ENCODE results near the gene NXT1.

NXT1 gene

GRCh38 chr20:23379772-23380171 lies 29.2 kb downstream of the NXT1 start:
- no peak overlapping the region for H3K27ac ChIP-seq
- TF ChIP-seq CTCF (conservative IDR thresholded peaks at IDR 0.05), result no peak

GRCh38 chr20:23381876-23382275 lies 31.3 kb downstream of the NXT1 start:
- no peak overlapping the region for H3K27ac ChIP-seq
- TF ChIP-seq CTCF (conservative IDR thresholded peaks at IDR 0.05), result no peak

GRCh38 chr20:23386304-23387117 lies 35.9 kb downstream of the NXT1 start:
- H3K27ac ChIP-seq, result no peak overlapping the region
- TF ChIP-seq CTCF (conservative IDR thresholded peaks at IDR 0.05), result no peak

- H3K27ac ChIP-seq, result no peak overlapping the region
- no peak for TF ChIP-seq CTCF (conservative IDR thresholded peaks at IDR 0.05)
Observed at GRCh38 chr20:23387118-23387443, 36.5 kb downstream of the NXT1 start.

DNA sequence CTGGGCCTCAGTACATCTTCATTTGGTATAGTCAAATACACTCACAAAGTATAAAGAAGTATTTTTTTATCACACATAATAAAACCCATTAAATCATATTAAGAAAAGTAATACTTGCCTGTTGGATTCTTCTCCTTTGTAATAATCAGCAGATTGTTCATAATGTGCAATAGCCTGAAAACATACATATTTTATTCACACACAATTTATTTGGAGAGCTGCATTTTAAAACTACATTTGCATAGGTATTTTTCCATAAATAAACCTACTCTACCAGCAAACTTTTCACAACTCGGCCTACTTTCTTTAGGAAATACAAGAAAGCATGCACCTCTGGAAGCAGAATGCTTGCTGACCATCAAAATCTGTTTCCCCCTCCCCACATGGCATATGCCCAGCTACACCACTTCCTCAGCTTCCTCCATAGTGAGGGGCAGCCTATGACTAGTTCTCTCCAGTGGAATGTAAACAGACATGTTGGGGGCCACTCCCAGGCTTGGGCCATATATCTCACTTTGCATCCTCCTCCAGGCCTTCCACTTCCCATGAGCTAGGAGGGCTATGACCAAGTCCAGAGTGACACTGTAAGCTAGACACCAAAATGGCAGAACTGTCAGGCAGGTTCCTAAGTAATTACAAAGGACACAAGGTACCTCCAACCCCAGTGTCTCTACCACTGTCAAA lies 39.6 kb downstream of the NXT1 start:
- no peak overlapping the region for H3K27ac ChIP-seq
- no peak for TF ChIP-seq CTCF (conservative IDR thresholded peaks at IDR 0.05)

DNA sequence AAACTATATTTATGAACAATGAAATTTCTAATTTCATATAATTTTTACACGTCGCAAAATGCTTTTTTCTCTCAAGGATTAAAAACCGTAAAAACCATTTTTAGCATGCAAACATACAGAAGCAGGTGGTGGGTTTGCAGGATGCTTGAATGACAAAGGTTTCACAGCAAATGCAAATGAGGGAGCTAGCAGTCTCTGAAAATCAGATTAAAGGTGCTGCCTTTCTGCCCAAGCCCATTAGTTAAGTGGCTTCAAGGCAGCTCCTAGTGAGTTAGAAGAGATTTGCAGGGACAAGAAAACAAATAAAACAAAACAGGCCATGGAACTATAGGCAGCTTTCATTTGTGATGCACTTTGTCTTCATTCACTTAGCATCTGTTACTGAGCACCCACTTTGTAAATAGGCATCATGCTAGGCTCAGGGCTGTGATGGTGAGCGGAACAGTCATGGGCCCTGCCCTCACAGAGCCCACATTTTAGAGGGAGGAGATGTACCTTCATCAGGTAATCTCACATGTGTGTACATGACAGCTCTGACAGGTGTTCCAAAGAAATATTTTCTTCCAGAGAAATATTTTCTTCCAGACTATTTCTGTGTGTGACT lies 41.2 kb downstream of the NXT1 start:
- H3K27ac ChIP-seq, result no peak overlapping the region
- no peak for TF ChIP-seq CTCF (conservative IDR thresholded peaks at IDR 0.05)

DNA sequence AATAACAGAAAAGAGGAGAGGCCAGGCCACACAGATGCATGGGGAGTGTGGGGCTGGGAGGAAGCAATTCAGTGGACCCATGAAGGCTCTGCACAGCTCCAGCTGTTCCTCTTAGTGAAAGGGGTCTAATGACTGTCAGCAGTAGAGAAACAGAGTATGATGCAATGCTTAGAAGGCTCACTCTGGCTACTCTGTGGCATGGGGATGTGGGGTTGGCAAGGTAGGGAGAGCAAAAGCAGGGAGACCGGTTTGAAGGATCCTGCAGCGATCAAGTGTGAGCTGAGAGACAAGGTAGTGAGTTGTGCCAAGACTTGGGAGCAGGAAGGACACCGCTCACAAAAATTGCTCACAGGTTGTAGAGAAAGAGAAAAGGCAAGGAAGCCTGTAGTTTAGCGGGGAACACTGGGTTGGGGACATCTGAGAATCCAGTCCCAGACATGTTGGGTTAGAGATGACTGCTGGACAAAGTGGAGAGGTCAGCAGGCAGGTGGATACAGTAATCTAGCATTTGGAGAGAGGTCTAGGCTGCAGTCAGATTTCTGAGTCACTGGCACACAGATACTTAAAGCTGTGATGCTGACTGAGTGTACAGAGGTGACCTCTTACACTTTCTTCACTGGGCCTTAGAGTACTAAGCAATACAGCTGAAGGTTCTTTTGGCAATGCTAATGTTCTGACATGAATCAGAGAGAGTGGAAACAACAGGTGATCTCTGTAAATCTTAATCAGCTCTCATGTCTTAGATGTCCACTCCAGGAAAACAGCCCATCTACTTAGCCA lies 43.6 kb downstream of the NXT1 start:
- H3K27ac ChIP-seq, result no peak overlapping the region
- no peak for TF ChIP-seq CTCF (conservative IDR thresholded peaks at IDR 0.05)

All from VCaP (cell line).